Muscle of leg (tissue), 11 donors: ENCODE data around the gene PHF13. TPM values are rescaled to one million over a fixed set of nuclear protein-coding genes. Genes with fewer than 3 reads are reported as not detected.

Source experiments
- DNase-seq: peaks from one replicate; pipeline ENCODE4 v3.0.0; 2013
- H3K27ac ChIP-seq: one replicate; pipeline ENCODE4 v1.5.1; 2013; ENCODE audit warnings: mild to moderate bottlenecking, low read length, control low read depth
- H3K27me3 ChIP-seq: one replicate; pipeline ENCODE4 v1.6.1; 2013; ENCODE audit warnings: low read length; ENCODE audit not compliant: control insufficient read depth, insufficient read depth
- H3K36me3 ChIP-seq: one replicate; pipeline ENCODE4 v1.6.1; 2013; ENCODE audit warnings: low read length; ENCODE audit not compliant: control insufficient read depth, insufficient read depth
- H3K4me1 ChIP-seq: one replicate; pipeline ENCODE4 v1.6.1; 2013; ENCODE audit warnings: low read length; ENCODE audit not compliant: control insufficient read depth, insufficient read depth
- H3K4me3 ChIP-seq: one replicate; pipeline ENCODE4 v1.5.1; 2013; ENCODE audit warnings: low read length, control low read depth
- H3K9me3 ChIP-seq: replicated peaks from 2 replicates; pipeline ENCODE4 v1.6.1; 2013; ENCODE audit warnings: low read depth, low read length; ENCODE audit not compliant: control insufficient read depth
- WGBS: methylation state at CpG from one replicate; pipeline ENCODE4 v1.1.5; 2013; ENCODE audit warnings: missing lambda C conversion rate; ENCODE audit not compliant: insufficient coverage; 5-methylcytosine and 5-hydroxymethylcytosine counted together
- polyA plus RNA-seq, 8 donors: library from polyadenylated mRNA; unstranded; fragments of 120-200 nt; gene quantifications; one replicate each; pipeline versions ENCODE4 v1.2.1 to v1.2.3, GENCODE V29; 2013; ENCODE audit warnings: inconsistent platforms in 1 of 8, low replicate concordance in 1 of 8; ENCODE audit not compliant: insufficient read length in 8 of 8, insufficient read depth in 1 of 8
- total RNA-seq: library from RNA; stranded (reverse); fragments of 120-200 nt; gene quantifications from one replicate; pipeline ENCODE4 v1.2.4, GENCODE V29; 2013

PHF13 gene
- total and polyA plus RNA-seq, 9 donors: 11.6 to 24.2 (median 21.8) TPM

- Histone ChIP-seq H3K4me1 (peaks cover 5% of the 10 kb centered on the region), H3K36me3 (peaks cover 60% of the 10 kb centered on the region), H3K27ac (no peak overlapping the region), H3K4me3 (no peak overlapping the region), H3K27me3 (no peaks in the 10 kb centered on the region), H3K9me3 (no peaks in the 10 kb centered on the region)
- WGBS: no CpG with 5 or more reads among the region's 4 CpGs
- DNase-seq: no peak
Measured at GRCh38 chr1:6619045-6619444, 5.5 kb downstream of the PHF13 start.

- DNase-seq: no peak
- WGBS: 91% methylated on average over 37 of the region's 41 CpGs
- Histone ChIP-seq H3K27me3 (no peaks in the 10 kb centered on the region), H3K4me3 (no peak overlapping the region), H3K27ac (no peak overlapping the region), H3K36me3 (peaks cover 64% of the 10 kb centered on the region), H3K4me1 (peaks cover 14% of the 10 kb centered on the region), H3K9me3 (no peaks in the 10 kb centered on the region)
Measured at GRCh38 chr1:6621429-6622391, 8.2 kb downstream of the PHF13 start.

- H3K36me3 ChIP-seq: peaks cover 70% of the 10 kb centered on the region
- no peaks in the 10 kb centered on the region for H3K9me3 ChIP-seq
- H3K27ac ChIP-seq: no peak overlapping the region
- H3K27me3 ChIP-seq: no peaks in the 10 kb centered on the region
- H3K4me3 ChIP-seq: no peak overlapping the region
- no peak for DNase-seq
- H3K4me1 ChIP-seq: peaks cover 18% of the 10 kb centered on the region
- 81% methylated on average over 7 of the region's 10 CpGs for WGBS
Measured at GRCh38 chr1:6622396-6623152, 9.0 kb downstream of the PHF13 start.

- DNase-seq: no peak
- H3K9me3 ChIP-seq: no peaks in the 10 kb centered on the region
- 70% methylated on average over 9 of the region's 14 CpGs for WGBS
- H3K4me3 ChIP-seq: no peak overlapping the region
- peaks cover 27% of the 10 kb centered on the region for H3K4me1 ChIP-seq
- H3K36me3 ChIP-seq: peaks cover 64% of the 10 kb centered on the region
- H3K27me3 ChIP-seq: no peaks in the 10 kb centered on the region
- no peak overlapping the region for H3K27ac ChIP-seq
Measured at GRCh38 chr1:6623269-6623965, 9.9 kb downstream of the PHF13 start.

GRCh38 chr1:6624710-6625583, 11.4 kb downstream of the PHF13 start, which contains the start of gene THAP3:
THAP3 (plus strand) TSS chr1:6624868; CDS start chr1:6625219, 351 bp downstream.
- DNase-seq: peak; percentile 91
- peaks cover 69% of the 10 kb centered on the region for H3K36me3 ChIP-seq
- H3K27me3 ChIP-seq: no peaks in the 10 kb centered on the region
- peaks cover 32% of the 10 kb centered on the region for H3K4me1 ChIP-seq
- WGBS: 2% methylated on average over 71 of the region's 73 CpGs
- H3K27ac ChIP-seq: peak within 1 kb of the TSS; percentile 78
- no peaks in the 10 kb centered on the region for H3K9me3 ChIP-seq
- peak within 1 kb of the TSS; percentile 79 for H3K4me3 ChIP-seq

- DNase-seq: peak; percentile 65
- Histone ChIP-seq H3K27ac (peak overlapping the region; percentile 65), H3K4me1 (peaks cover 32% of the 10 kb centered on the region), H3K27me3 (no peaks in the 10 kb centered on the region), H3K36me3 (peaks cover 69% of the 10 kb centered on the region), H3K9me3 (no peaks in the 10 kb centered on the region), H3K4me3 (peak overlapping the region; percentile 79)
- 3% methylated on average over 19 of the region's 32 CpGs for WGBS
Measured at GRCh38 chr1:6625584-6626149, 12.1 kb downstream of the PHF13 start.

GRCh38 chr1:6627031-6627430, 13.5 kb downstream of the PHF13 start:
- DNase-seq: no peak
- H3K27me3 ChIP-seq: no peaks in the 10 kb centered on the region
- no peaks in the 10 kb centered on the region for H3K9me3 ChIP-seq
- 97% methylated on average over 8 of the region's 9 CpGs for WGBS
- no peak overlapping the region for H3K4me3 ChIP-seq
- H3K4me1 ChIP-seq: peaks cover 35% of the 10 kb centered on the region
- H3K27ac ChIP-seq: no peak overlapping the region
- peaks cover 65% of the 10 kb centered on the region for H3K36me3 ChIP-seq

- no peaks in the 10 kb centered on the region for H3K9me3 ChIP-seq
- no peaks in the 10 kb centered on the region for H3K27me3 ChIP-seq
- no peak overlapping the region for H3K4me3 ChIP-seq
- peak; percentile 79 for DNase-seq
- peak overlapping the region; percentile 74 for H3K27ac ChIP-seq
- peaks cover 67% of the 10 kb centered on the region for H3K36me3 ChIP-seq
- peaks cover 44% of the 10 kb centered on the region for H3K4me1 ChIP-seq
- 66% methylated on average over 20 of the region's 21 CpGs for WGBS
Measured at GRCh38 chr1:6627841-6628545, 14.5 kb downstream of the PHF13 start.
